UCSD-AML1 (cell line): ENCODE data around the gene STX10.

ENCODE experiments used
- DNase-seq: peaks from one replicate; lab custom pipeline; 2025; ENCODE audit not compliant: unreplicated experiment; lab: John Stamatoyannopoulos, UW

Gene STX10

DNA sequence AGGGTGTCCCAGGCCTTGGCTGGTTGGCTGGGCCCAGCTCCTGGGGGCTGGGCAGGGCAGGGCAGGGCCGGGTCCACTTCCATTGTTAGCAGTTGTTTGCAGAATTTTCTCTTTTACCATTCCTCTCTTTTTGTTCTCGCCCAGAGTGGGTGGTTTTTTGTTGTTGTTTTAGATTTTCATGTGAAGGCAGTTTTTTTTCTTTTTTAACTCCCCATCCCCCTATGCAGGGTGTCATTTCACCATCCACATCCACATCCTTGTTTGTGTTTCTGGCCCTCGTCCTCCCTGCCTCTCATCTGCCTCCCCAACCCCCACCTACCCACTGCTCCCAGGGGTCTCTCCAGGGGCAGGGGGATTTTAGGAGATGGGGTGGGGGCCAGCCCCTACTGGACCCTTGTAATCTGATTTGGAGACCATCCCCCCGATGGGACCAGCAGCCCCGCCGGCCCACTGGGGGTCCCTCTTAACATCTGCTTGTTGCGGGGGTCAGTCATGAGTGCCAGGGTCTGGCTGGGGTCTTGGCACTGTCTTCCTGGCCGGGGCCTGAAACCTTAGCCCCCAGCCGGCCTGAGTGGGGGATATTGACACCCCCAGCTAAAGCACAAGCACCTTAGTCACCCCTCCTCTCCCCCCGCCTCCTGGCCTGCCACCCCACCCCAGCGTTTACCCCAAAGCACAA is 10.4 kb downstream of the STX10 start:
- DNase-seq: no peak

DNA sequence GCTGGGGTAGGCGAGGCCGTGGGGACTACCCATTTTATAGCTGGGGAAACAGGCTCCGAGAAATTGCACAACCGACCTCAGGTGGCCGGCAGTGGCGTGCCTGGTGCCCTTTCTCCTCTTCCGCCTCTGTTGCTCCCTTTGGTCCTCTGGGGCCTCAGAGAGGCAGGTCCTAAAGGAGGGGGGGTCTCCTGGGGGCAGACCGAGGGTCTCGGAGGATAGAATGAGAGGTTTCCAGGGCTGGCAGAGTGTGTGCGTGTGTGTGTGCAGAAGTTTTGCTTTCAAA is 11.3 kb downstream of the STX10 start:
- no peak for DNase-seq

DNA sequence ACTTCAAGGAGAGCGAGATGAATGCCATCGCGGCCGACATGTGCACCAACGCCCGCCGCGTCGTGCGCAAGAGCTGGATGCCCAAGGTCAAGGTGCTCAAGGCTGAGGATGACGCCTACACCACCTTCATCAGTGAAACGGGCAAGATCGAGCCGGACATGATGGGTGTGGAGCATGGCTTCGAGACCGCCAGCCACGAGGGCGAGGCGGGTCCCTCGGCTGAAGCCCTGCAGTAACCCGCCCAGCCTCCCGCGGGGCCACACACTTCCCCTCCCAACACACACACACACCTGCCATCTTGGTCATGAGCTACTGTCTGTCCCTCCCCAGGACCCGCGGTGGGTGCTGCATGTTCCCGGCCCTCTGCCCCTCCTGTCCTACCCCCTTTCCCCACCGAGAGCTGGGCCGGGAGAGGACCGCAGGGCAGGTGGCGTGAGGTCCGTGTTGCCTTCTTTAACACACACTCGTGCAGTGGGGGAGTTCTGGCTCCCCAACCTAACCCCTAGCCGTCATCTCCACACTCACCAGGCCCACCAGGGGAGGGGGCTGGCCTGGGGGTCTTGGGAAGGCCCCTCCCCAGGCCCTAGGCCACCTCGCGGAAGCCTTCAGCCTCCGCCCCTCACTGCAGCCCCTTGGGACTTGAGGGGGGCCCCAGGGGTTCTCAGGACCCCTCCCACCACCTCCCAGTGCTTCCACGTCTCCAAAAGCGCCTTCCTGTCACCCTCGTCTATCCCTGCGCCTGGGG is 11.8 kb downstream of the STX10 start:
- DNase-seq: no peak

DNA sequence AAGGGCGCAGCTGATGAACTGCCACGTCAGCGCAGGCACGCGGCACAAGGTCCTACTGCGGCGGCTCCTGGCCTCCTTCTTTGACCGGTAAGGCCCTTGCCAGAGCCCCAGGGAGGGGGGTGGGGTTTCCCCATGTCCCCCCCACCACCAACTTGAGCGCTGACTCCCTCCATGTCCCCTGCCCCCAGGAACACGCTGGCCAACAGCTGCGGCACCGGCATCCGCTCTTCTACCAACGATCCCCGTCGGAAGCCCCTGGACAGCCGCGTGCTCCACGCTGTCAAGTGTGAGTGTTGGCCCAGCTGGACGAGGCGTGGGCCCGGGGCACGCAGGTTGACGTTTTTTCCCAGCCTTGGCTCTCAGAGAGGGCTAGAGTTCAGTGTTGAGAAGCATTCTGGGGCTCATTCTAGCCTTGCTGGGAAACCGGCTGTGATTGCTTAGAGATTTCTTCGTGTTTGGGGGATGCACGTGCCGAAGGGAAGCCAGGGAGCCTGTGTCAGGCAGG is 12.8 kb downstream of the STX10 start:
- DNase-seq: no peak

DNA sequence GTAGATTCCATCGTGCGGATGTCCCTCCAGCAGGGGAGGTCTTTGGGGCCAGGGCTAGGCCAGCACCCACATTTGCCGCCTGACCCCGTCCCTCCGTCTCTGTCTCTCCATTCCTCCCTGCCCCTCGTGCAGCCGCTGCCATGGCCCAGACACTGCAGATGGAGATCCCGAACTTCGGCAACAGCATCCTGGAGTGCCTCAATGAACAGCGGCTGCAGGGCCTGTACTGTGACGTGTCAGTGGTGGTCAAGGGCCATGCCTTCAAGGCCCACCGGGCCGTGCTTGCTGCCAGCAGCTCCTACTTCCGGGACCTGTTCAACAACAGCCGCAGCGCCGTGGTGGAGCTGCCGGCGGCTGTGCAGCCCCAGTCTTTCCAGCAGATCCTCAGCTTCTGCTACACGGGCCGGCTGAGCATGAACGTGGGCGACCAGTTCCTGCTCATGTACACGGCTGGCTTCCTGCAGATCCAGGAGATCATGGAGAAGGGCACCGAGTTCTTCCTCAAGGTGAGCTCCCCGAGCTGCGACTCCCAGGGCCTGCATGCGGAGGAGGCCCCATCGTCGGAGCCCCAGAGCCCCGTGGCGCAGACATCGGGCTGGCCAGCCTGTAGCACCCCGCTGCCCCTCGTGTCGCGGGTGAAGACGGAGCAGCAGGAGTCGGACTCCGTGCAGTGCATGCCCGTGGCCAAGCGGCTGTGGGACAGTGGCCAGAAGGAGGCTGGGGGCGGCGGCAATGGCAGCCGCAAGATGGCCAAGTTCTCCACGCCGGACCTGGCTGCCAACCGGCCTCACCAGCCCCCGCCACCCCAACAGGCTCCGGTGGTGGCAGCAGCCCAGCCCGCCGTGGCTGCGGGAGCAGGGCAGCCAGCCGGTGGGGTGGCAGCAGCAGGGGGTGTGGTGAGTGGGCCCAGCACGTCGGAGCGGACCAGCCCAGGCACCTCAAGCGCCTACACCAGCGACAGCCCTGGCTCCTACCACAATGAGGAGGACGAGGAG is 14.8 kb downstream of the STX10 start:
- no peak for DNase-seq

DNA sequence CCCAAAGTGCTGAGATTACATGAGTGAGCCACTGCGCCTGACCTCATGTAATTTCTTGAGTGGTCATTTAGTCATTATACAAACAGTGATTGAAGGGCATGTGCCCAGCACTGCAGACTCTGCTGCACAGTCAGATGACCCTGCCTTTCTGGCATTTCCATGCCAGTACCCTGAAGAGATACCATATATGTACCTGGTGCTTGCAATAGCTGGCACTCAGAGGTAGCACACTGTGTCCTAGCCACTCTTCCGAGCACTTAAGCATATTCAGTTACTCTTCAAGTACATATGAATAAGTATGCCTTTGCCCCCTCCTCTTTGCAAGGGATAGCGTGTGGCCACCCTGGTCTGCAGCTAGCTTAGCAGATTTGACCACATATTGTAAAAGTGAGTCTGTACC is 15.5 kb downstream of the STX10 start:
- no peak for DNase-seq

DNA sequence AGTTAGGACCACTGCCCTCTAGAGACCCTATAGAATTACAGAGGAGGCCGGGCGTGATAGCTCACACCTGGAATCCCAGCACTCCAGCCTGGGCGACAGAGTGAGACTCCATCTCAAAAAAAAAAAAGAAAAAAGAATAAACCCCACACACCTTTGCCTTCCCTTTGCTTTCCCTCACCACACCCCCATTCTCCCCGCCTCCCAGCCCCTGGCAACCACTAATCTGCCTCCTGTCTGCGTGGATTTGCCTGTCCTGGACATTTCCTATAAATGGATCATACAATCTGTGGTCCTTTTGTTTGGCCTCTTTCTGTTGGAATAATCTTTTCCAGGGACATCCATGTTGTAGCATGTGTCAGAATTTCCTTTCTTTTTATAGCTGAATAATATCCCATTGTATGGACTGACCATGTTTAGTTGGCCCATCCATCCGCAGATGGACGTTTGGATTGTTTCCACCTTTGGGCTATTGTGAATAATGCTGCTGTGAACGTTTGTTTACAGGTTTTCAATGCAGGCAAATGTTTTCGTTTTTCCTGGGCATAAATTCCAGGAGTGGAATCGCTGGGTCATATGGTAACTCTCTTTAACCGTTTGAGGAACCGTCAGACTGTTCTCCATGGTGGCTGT is 16.8 kb downstream of the STX10 start:
- no peak for DNase-seq

DNA sequence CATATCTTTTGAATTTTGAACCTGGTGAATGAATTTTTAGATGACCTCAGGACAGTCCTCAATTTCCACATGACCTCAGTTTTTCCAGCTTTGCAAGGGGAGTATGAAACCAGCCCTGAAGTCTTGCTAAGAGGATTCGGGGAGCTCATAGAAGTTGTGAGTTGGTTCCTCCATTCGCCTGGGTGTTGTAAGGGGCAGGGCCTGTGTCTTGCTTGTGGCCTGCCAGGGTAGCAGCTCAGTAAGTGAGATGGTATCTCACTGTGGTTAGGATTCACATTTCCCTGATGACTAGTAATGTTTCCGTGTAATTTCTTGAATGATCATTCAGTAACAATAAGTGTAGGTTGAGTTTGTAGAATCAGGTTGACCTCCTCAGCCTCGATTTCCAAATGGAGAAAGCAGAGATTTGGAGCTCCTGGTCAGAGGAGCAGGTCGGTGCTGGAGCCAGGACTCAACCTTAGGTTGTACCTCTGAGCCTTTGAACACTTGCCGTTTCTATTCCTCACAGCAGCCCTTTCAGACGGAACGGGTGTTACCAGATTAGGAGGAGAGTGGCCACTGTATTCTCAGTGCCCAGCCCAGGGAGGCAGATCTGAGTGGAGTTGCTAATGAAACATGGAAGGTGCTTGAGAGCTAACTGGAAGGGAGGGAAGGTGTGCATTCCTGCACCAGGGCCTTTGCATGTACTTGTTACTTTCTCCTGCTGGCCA is 17.5 kb downstream of the STX10 start:
- no peak for DNase-seq

DNA sequence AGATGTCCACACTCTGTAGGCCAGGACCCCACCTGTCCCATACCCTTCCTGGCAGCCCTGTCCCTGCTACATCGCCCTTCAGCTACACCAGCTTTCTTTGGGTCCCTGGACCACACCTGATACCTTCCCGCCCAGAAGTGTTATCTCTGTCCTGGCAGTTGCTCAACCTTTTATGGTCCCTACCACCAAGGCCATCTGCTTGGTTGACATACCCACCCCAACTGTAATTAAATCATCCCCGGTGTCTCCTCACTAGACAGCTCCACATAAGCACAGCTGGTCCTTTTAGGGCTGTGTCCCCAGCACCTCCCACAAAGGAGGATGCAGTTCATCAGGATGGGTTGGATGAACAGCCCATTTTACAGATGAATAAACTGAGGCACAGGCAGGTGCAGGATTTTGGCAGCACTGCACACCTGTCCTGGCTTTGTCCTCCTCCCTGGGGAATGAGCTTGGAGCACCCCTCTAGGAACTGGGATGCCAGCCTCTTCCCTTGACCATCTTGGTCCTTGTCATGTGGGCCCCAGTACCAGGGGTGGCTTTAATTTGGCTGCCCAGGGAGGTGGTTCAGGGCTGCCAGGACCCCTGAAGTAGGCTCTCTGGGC is 19.2 kb downstream of the STX10 start:
- no peak for DNase-seq

DNA sequence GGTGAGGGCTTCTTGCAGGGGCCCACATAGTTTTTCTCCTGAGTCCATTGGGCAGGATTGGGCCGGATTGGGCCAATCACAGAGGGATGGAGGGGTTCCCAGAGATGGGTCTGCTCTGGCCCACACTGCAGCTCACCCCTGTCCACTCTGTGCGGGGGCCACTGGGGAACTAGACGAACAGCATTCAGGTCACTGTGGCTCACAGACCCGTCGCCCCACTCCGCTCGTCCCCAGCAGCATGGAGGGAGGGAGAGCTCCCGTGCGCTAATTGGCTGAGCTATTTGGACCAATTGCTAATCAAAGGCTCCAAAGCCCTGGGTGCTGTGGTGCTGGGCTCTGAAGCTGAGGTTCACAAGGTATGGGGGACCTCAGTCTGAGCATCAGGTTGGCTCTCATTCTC is 20.8 kb downstream of the STX10 start:
- DNase-seq: no peak

DNA sequence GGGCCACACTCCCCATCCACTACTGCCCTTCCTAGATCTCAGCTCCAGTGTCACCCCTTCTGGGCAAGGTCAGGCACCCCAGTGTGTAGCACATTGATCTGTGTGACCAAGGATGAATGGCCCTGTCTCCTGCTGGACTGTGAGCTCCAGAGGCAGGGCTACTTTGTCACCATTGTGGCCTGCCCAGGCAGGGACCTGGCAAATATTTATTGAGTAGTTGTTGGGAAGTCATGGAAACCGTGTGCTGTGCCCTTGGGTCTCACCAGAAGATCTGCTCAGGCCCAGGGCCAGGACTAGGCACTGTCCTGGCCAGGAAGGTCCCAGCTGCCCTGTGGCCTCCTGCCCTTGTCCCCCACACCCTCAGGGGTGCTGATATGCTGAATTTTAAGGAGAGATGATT is 21.6 kb downstream of the STX10 start:
- DNase-seq: no peak

DNA sequence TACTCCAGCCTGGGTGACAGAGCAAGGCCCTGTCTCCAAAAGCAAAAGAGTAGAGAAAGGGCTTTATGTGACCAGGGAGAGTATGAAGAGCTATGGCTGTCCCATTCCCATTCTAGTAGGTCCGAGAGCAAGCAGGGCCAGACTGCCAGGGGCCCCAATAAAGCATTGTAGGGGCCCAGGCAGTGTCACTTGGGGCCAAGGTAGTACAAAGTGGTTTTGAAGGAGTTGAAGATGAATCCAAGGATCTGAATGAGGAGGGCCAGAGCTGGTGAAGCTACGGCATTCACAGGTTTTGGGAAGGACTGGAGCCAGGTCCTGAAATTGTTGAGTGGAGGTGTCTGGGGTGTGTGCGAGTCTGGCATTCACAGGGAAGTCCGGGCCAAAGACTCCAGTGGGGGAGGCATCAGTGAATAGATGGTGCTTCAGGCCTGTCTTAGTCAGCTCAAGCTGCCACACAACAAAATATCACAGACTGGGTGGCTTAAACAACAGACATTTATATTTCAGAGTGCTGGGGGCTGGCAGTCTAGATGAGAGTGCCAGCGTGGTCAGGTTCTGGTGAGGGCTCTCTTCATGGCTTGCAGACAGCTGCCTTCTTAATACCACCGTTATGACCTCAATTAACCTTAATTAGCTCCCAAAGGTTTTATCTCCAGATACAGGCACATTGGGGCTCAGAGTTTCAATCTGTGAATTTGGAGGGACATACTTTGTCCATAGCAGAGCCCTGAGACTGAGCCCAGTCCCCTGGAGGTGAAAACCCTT is 22.2 kb downstream of the STX10 start:
- no peak for DNase-seq

DNA sequence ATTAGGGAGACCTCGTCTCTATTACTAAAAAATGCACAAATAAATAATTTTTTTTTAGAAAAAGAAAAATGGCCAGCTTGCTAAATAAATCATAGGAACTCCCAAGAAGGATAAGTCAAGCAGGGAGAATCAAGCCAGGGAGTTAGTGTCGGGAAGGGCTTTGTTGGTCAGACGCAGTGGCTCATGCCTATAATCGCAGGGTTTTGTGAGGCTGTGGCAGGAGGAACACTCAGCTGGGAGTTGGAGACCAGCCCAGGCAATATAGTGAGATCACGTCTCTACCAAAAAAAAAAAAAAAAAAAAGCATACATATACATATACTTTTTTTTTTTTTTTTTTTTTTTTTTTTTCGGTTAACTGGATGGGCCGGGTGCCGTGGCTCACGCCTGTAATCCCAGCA is 23.1 kb downstream of the STX10 start:
- DNase-seq: no peak

DNA sequence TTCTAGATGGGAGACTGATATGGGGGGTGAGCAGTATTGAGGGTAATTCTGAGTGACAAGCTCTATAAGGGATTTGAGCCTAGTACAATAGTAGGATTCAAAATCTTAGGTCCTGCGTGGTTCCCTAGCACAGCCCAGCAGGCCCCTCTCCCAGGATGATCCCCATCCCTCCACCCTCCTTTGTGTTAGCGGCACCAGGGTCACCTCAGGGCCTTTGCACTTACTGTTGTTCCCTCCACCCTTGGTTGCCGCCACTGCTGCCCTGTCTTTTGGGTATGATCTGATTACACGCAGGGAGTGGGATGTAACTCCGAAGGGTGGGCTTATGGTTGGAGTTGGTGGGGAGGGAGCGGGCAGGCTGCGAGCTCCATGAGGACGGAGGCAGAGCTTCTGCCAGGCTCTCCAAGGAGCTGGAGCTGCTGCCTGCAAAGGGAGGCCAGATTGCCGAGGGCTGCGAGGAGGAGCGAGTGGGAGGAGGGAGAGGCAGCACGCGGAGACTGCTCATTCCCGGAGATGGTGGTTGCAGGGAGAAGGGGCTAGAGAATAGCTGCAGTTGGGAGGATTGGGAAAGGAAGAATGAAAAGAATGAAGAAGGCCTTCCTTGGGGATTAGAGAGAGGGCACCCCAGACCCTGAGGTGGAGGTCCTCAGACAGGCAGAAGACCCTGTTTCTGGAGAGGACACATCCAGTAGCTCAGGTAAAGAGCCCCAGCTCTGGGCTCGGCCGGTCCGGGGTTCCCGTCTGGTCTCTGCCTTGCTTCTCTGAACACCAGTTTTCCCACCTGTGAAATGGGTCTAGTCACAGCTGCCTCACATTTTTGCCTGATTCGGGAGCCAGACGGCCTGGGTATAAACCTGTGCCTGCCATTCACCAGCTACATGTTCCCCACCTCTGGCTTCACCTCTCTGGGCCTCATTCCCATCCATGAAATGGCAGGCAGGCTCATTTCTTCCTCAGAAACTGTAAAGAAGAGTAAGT is 26.9 kb downstream of the STX10 start:
- DNase-seq: no peak

DNA sequence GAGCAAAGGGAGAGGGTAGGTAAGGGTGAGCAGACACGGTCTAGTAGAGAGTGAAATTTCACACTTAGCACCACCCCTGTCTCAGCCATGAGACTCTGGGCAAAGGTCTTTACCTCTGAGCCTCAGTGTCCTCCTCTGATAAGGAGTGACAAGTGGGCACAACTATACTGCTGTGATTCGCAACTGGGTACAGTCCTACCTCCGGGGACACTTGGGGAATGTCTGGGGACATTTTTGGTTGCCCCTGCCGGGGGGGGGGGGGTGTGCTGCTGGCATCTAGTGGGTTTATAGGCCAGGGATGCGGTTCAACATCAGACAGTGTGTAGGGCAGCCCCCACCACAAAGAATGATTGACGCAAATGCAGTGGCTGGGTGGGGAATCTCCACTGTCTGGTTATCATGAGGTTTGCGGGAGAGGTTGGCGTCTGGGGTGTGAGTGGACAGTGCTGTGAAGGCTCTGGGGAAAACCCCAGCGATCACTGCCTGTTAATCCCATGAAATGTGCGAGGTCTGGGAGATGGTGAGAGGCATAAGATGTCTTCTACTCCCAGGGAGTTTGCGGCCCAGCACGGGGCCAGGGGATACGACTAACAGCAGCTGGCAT is 27.8 kb downstream of the STX10 start:
- DNase-seq: no peak

DNA sequence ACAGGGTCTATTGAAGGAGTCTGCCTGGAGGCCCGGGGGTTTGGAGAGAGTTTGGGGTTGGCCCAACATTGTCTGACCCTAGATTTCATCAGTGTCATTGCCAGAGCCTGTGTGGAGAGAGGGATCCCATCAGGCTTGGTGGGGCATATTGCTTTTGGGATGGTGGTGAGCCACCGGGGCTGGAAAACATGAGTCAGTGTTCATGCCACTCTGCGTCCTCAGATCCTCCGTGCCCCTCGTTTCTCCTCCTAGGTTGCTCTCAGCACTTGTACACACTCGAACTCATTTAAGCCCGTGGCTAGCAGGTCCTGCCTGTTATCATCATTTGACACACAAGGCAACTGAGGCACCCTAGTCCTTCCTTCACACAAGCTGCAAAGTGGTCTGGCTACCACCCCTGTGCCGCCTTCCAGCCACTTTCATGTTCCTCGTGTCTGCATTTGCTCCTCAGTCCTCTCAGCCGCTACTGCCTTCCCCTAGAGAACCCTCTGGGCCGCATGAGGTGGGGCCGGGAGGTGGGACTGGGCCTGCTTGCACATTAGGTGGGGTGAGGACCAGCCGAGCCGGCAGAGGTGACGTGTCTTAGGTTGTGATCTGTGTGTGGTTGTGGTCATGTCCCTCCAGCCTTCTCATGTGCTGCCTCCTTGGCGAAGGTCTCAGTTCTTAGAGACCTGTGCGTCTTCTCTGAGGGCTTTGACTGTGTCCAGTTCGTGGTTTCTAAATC is 28.5 kb downstream of the STX10 start:
- no peak for DNase-seq

DNA sequence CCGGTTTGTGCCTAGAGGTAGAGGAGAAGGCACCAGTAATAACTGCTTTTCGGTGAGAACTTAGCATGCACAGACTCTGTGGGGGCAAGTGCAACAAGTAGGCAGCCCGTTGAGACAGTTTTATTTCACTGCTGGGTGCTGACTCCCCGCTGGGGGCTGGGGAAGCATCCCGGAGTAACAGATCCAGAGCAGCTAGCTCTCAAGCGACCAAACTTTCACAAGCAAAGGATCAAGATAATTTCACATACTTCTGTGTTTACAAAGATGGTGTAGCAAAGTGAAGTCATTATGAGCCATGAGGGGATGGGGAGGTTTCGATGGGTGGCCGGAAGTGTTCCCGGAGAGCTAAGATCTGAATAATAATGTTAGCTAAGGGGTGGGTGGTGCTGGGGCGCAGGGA is 29.4 kb downstream of the STX10 start:
- no peak for DNase-seq
